Jurkat, Clone E6-1 (cell line): ENCODE data around the gene FGF22.

Source experiments
- DNase-seq: peaks from one replicate; pipeline ENCODE4 v3.0.0-alpha.2; 2011; ENCODE audit warnings: low read depth, low spot score
- H3K4me3 ChIP-seq: 2 replicates; pipeline ENCODE4 v1.5.1; 2011; ENCODE audit warnings: mild to moderate bottlenecking, low read length, control low read depth, moderate library complexity

Gene FGF22

GRCh38 chr19:638906-639252 is 800 bp upstream of the FGF22 start:
- H3K4me3 ChIP-seq: peak overlapping the region; percentile 58
- no peak for DNase-seq

GRCh38 chr19:640161-640558 is 481 bp downstream of the FGF22 start:
- DNase-seq: no peak
- H3K4me3 ChIP-seq: peak overlapping the region; percentile 28

GRCh38 chr19:640606-641189 is 1.0 kb downstream of the FGF22 start:
- DNase-seq: no peak
- H3K4me3 ChIP-seq: no peak overlapping the region

GRCh38 chr19:641702-642101 is 2.0 kb downstream of the FGF22 start:
- no peak for DNase-seq
- H3K4me3 ChIP-seq: no peak overlapping the region

GRCh38 chr19:642767-643727 is 3.4 kb downstream of the FGF22 start:
- no peak for DNase-seq

GRCh38 chr19:643736-644135 is 4.1 kb downstream of the FGF22 start:
- no peak for DNase-seq
- no peak overlapping the region for H3K4me3 ChIP-seq

More at GRCh38 chr19:642767-643727, 3.4 kb downstream of the FGF22 start:
- no peak overlapping the region for H3K4me3 ChIP-seq

- no peak overlapping the region for H3K4me3 ChIP-seq
- DNase-seq: no peak
These were observed 4.7 kb downstream of the FGF22 start for GRCh38 chr19:644363-644762.

- no peak overlapping the region for H3K4me3 ChIP-seq
- DNase-seq: no peak
These were observed 5.1 kb downstream of the FGF22 start for GRCh38 chr19:644789-645188.

- no peak for DNase-seq
- H3K4me3 ChIP-seq: no peak overlapping the region
These were observed 6.5 kb downstream of the FGF22 start for GRCh38 chr19:645912-646778.

- DNase-seq: no peak
- H3K4me3 ChIP-seq: no peak overlapping the region
These were observed 7.3 kb downstream of the FGF22 start for GRCh38 chr19:646779-647565.

GRCh38 chr19:647566-648284 is 8.0 kb downstream of the FGF22 start:
- no peak overlapping the region for H3K4me3 ChIP-seq
- no peak for DNase-seq

GRCh38 chr19:648305-648704 is 8.6 kb downstream of the FGF22 start:
- DNase-seq: no peak

GRCh38 chr19:648904-649801 is 9.5 kb downstream of the FGF22 start:
- DNase-seq: no peak

More at GRCh38 chr19:648305-648704, 8.6 kb downstream of the FGF22 start:
- no peak overlapping the region for H3K4me3 ChIP-seq

GRCh38 chr19:650121-650520 is 10.4 kb downstream of the FGF22 start:
- DNase-seq: no peak
- H3K4me3 ChIP-seq: no peak overlapping the region

More at GRCh38 chr19:648904-649801, 9.5 kb downstream of the FGF22 start:
- H3K4me3 ChIP-seq: no peak overlapping the region

- no peak for DNase-seq
These were observed 11.6 kb downstream of the FGF22 start for GRCh38 chr19:651114-651818.

GRCh38 chr19:651991-652390 is 12.3 kb downstream of the FGF22 start:
- DNase-seq: no peak
- no peak overlapping the region for H3K4me3 ChIP-seq

More at GRCh38 chr19:651114-651818, 11.6 kb downstream of the FGF22 start:
- H3K4me3 ChIP-seq: no peak overlapping the region
